ENCODE results near the gene HHAT.

The HHAT gene

DNA sequence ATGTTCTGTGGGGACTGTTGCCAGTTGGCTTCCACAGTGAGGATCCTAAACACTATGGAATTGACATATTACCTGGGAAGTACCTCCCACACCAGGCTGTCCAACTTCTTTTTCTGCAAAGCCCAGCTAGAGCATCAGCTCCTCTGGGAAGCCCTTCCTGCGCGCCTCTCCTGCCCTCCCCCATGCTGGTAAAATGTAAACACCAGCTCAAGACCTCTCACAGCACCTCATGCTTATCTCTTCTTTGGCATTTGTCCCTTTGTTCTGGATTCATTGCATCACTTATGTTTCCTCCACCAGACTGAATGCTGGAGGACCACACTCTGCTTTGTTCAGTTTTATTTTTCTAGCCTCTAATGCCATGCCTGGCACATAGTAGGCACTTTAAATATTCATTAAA is 172.1 kb downstream of the HHAT start:
- no peak for DNase-seq

DNA sequence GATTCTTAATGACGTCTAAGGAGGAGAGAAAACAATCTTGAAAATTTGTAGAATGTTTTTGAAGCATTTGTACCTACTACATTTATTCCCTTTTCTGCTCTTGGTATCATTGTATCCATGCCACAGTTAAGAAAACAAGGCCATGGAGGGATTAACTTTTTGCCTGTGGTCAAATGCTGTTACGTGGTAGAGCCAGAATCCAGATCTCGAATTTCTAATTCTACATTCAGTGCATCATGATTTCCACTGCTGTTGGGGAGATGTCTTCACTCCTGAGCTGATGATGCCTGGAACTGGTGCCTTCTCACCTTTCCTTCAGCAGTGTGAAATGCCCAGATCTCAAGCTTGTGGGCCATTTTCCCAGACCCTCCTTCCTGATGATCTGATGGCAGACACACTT is 175.6 kb downstream of the HHAT start:
- DNase-seq: no peak

DNA sequence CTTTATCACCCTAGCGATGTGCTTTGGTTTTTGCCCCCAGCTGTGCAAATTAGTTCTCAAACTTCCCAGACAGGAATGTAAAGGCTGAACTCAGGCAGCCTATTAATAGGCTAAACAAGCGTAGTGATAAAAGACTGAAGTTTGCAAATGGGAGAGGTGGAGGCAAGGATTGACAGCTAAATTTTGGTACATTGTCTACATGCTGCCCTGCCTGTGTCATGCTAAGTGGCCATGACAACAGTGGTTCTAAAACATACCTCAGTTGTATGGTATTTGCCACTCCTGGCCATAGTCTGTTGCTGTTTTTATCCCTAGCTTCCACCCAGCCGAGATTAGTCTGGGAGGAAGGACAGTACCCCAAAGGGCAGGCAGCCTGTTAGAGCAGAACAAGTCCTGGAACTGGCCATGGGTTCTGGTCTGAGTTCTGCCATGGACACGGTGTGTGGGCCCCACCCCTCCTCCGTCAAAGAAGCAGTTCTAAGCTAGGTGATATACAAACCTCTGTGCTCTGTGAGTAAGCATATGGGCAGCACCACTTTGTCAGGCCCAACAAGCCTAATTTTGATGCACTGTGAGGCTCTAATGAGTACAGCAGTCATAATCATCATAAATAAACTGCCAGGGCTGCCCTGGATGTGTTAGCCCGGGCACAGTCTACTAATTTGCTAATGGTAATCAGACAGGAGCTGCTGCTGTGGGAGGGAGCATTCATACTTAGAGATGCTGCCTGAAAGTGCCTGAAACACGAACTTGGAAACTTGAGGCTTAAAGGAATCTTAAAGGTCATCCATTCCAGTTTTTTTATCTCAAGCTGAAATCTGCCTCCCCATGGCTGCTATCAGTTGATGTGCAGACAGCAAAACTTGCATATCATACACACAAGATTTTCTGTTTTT is 177.1 kb downstream of the HHAT start:
- no peak for DNase-seq

GRCh38 chr1:210506689-210507088 is 178.0 kb downstream of the HHAT start:
- DNase-seq: no peak

DNA sequence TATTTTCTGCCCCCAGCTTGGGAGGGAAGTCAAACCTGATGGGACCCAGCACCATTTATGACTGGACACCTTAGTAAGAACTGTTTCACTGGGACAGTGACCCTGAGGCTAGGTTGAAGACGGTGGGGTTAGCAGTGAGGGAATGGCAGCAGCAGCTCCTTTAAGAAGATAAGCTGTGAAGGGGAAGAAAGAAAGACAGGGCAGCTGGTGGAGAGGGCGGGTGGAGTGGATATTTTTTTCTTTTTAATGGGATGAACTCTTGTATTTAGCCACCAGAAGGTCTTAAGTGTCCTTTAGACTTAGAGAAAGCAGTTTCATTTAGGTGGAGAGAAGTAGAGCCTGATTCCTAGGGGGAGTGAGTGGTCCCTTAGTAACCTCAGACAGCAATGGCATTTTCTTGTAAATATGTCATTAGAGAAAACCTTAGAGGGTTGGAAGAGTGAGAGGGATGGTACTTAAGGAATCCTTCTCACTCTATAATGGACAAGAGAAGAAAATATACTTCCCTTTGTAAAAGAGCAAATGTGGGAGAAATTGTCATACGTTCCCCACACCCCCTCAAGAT is 187.5 kb downstream of the HHAT start:
- DNase-seq: no peak

- no peak for DNase-seq
Observed at GRCh38 chr1:210516697-210517459, 188.2 kb downstream of the HHAT start.

GRCh38 chr1:210523830-210524229 is 195.1 kb downstream of the HHAT start:
- no peak for DNase-seq

GRCh38 chr1:210525716-210526454 is 197.2 kb downstream of the HHAT start:
- no peak for DNase-seq

- DNase-seq: no peak
Observed at GRCh38 chr1:210527091-210527490, 198.4 kb downstream of the HHAT start.

- no peak for DNase-seq
Observed at GRCh38 chr1:210531475-210532222, 202.9 kb downstream of the HHAT start.

DNA sequence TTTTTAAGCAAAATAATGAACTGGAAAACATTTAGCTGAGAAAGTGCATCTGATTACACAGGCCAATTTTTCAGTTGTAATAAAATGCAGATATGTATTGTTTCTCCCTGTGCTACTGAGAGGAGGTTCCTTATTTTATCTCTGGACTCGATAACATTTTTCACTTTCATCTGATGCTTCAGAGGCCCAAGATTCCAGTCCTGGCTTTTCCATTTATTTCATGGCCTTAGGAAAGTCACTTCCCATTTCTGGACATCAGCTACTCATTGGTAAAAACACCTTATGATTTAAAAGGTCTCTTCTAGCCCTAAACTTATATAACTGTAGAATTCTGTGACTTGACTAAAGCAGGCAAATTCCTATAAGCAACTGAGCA is 203.5 kb downstream of the HHAT start:
- DNase-seq: no peak

- DNase-seq: no peak
Observed at GRCh38 chr1:210535761-210536160, 207.1 kb downstream of the HHAT start.

- DNase-seq: no peak
Observed at GRCh38 chr1:210536254-210536961, 207.7 kb downstream of the HHAT start.

DNA sequence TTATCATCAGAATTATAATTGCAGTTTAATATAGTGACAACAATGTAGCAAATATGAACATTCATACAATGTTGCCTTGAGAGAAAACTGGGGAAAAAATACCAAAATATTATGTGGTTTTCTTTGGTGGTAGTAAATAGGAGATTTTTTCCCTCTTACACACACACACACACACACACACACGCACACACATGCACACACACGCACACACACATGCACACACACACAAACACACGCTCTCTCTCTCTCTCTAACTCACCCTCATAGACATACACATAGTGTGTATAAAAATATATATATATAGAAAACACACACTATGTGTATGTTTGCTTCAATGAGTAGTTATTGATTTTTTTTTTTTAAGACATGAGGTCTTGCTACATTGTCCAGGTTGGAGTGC is 211.6 kb downstream of the HHAT start:
- DNase-seq: no peak

GRCh38 chr1:210541680-210542358 is 213.1 kb downstream of the HHAT start:
- no peak for DNase-seq

DNA sequence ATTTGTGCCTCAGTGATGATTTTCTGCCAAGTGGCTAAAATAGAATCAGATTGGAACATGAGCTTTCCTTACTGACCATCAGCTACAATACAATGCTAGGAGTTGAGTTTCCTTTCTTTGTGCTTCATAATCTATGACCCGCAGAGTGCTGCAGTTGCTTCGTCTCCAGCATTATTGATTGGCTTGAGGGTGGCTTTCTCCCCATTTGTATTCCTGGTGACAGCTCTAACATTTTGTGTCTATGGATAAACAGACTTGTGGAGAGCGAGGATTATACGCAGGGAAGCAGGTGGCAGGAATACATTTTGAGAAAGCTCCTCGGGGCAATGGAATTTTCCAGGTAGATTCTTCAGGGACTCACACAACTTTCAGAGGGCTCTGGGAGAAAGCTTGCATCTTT is 223.2 kb downstream of the HHAT start:
- no peak for DNase-seq

DNA sequence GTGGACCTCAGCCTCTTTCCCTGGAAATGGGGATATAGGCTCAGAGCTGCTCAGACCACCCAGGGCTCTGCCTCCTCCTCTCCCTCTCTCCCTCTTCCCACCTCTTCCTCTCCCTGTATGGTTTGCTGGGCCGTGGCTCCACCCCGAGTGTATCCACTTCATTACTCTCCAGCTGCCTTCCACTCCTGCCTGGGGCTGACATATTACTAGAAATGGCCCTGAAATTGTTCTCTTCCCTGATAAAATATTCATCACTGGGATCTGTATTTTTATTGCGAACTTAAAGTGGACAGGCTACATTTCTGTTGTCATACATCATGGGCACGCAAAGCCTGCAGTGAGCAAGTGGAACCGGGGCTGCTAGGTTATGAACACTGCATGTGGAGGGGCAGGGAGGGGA is 225.0 kb downstream of the HHAT start:
- DNase-seq: no peak

DNA sequence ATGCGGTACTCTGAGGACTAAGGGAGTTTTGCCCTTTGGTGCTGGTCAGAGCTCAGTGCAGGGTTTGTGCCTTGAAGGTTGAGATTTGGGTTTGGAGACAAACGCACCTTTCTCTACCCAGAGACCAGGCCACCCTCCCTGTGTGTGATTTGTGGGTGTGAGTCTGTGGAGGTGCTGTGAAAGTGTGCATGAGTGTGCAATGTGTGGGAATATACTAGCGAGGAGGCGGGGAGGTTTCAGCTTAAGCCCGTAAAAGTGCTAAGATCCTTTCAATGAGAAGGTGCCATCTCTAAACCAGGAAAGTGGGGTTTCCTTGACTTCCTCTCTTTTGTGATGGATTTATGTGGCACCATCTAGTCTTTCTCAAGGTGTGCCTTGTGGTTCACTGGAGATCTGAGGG is 225.7 kb downstream of the HHAT start:
- no peak for DNase-seq

DNA sequence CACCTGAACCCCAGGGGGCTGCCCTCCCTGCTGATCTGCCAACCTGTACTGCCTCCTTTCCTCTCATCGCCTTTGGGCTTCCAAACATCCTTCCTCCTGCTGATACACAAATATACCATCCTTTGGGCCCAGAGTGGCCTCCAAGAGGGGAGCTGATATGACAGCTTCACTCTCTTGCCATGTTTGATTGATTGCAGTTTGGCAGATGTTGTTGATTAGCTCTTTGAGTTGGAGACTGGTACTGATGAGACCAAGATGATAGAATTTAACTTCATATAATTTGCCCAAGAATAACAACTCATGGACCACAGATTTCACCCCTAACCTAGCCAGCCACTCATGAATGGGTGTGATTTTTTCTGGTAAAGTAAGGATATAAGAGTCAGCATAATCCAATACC is 227.8 kb downstream of the HHAT start:
- DNase-seq: no peak

GRCh38 chr1:210557426-210558077 is 228.8 kb downstream of the HHAT start:
- DNase-seq: no peak

DNA sequence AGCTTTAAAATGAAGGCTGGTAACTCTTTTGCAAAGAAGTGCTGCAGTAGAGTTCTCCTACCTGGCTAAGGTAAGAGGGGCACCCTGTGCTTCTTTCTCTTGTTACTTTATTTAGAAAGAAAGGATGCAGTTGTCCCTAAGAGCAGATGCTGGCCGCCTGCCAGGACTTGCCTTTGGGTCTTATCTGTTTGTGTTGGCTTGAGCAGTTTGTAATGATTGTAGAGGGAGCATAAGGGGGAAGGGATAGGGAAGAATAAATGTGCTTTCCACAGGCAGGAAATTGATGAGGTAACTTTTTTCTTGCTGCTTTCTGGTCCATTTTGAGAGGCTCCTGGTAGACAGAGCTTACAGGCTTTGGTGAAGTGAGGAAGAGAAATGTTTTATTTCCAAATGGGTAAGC is 229.6 kb downstream of the HHAT start:
- no peak for DNase-seq
